Stimulated activated CD8-positive, alpha-beta memory T cell treated with anti-CD3 and anti-CD28 coated beads, Interleukin-15, amount 100 ng/mL, for 1 hour (primary cell): ENCODE results near the gene SLC12A8.

Source experiments
- DNase-seq: peaks from one replicate; pipeline ENCODE4 v3.0.0-alpha.2; 2020; ENCODE audit warnings: low read depth

The SLC12A8 gene, protein sequence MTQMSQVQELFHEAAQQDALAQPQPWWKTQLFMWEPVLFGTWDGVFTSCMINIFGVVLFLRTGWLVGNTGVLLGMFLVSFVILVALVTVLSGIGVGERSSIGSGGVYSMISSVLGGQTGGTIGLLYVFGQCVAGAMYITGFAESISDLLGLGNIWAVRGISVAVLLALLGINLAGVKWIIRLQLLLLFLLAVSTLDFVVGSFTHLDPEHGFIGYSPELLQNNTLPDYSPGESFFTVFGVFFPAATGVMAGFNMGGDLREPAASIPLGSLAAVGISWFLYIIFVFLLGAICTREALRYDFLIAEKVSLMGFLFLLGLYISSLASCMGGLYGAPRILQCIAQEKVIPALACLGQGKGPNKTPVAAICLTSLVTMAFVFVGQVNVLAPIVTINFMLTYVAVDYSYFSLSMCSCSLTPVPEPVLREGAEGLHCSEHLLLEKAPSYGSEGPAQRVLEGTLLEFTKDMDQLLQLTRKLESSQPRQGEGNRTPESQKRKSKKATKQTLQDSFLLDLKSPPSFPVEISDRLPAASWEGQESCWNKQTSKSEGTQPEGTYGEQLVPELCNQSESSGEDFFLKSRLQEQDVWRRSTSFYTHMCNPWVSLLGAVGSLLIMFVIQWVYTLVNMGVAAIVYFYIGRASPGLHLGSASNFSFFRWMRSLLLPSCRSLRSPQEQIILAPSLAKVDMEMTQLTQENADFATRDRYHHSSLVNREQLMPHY

GRCh38 chr3:125212509-125213363, at the start of gene SLC12A8:
SLC12A8 (minus strand) TSS chr3:125212748; CDS start chr3:125211349, 1,399 bp downstream.
- no peak for DNase-seq

DNA sequence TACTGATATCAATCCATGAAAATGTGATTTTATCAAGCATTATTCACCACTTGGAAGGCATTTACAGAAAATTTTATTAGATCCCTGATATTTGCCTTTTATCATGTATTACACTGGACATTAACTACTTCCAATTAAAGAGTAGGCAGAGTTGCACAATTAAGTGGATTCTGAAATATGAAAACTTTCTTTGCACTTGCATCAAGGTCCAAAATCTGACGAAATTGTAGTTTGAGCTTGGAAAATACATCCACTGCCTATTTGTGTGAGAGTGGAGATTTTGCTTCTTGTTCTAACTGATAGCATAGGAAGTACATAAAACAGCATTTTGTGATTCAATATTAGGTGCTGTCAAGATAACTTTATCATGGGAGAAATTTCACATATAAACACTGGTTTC, 49.6 kb upstream of the SLC12A8 start:
- no peak for DNase-seq

- DNase-seq, result no peak
Measured at GRCh38 chr3:125261031-125261430, 48.5 kb upstream of the SLC12A8 start.

DNA sequence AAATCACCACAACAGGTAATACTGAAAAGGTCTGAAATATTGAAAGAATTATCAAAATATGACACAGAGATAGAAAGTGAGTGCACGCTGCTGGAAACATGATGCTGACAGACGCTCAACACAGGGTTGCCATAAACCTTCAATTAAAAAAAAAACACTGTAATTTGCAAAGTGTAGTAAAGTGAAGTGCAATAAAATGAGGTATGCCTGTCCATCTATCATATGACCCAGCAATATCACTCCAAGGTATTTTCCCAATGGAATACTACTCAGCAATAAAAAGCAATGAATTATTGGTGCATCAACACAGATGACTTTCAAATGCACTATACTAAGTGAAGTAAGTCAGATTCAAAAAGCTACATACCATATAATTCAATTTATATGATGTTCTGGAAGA, 47.6 kb upstream of the SLC12A8 start:
- no peak for DNase-seq

GRCh38 chr3:125257536-125257935, 45.0 kb upstream of the SLC12A8 start:
- DNase-seq, result no peak

DNA sequence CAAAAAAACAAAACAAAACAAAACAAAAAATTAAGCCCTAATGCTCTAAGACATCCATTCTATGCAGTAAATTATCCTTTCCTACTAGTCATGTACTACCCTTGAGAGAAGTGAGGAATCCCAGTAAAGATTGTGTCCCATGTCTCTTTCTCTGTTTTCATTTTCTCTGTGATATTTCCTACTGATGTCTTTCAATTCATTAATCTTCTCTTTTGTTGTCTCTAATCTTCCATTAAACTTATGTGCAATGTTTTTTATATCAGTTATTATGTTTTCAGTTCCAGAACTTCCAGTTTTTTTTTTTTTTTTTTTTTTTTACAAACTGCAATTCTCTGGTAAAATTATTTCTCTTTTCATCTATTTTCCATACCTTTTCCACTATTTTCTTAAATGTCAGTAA, 44.1 kb upstream of the SLC12A8 start:
- DNase-seq, result no peak

- DNase-seq, result no peak
Measured at GRCh38 chr3:125250973-125251372, 38.4 kb upstream of the SLC12A8 start.

DNA sequence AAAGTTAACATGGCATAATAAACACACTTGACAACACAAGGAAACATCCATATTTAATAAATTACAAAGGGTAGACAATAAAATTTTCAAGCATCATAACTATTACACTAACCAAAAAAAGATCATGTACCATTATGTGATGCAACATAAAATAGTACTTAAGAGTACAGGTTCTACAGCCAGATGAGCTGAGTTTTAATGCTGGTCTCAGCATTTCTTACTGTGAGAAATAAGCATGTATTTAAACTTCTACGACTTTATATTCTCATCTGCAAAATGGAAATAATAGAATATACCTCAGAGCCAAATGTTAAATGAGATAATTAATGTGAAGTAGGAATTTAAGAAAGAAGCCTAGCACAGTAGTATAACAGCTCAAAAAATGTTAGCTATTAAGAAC, 33.7 kb upstream of the SLC12A8 start:
- no peak for DNase-seq

DNA sequence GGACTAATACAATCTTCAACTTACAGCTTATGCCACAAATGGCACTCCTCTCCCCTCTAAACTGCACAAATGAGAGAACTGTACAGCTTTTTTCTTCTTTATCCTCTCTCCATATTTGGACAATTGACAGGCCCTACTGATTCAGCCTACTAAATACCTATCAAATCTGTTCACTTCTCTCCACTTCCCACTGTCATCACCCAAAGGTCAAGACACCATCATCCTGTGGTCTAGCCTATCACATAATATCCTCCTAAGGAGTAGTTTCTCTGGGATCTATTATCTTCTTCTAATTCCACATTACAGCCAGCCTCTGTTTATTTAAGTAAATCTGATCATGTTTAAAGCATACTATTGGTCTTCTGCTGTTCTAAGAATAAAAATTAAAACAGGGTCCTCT, 33.0 kb upstream of the SLC12A8 start:
- no peak for DNase-seq

DNA sequence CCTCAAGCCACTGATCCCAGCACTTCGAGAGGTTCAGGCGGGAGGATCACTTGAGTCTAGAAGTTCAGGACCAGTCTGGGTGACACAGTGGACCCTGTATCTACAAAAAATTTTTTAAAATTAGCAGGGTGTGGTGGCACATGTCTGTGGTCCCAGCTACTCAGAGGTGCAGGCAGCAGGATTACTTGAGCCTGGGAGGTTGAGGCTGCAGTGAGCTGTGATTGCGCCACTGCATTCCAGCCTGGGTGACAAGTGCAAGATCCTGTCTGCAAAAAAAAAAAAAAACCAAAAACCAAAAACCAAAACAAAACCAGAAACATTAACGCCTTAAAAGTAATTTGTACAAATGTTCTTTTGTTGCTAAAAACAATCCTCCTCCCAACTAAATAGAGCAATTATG, 27.9 kb upstream of the SLC12A8 start:
- no peak for DNase-seq

DNA sequence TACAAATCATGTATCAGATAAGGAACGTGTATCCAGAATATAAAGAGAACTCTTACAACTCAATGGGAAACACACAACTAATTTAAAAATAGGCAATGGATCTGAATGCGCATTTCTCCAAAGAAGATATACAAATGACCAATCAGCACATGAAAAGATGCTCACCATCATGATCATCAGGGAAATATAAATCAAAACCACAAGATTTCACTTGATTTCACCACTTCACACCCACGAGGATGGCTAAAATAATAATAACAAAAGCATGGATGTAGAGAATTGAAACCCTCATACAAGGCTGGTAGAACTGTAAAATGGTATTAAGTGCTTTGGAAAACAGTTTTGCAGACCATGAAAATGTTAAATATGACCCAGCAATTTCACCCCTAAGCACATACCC, 26.7 kb upstream of the SLC12A8 start:
- no peak for DNase-seq

- no peak for DNase-seq
Measured at GRCh38 chr3:125238759-125239158, 26.2 kb upstream of the SLC12A8 start.

GRCh38 chr3:125236331-125236903, 23.9 kb upstream of the SLC12A8 start:
- DNase-seq, result no peak

DNA sequence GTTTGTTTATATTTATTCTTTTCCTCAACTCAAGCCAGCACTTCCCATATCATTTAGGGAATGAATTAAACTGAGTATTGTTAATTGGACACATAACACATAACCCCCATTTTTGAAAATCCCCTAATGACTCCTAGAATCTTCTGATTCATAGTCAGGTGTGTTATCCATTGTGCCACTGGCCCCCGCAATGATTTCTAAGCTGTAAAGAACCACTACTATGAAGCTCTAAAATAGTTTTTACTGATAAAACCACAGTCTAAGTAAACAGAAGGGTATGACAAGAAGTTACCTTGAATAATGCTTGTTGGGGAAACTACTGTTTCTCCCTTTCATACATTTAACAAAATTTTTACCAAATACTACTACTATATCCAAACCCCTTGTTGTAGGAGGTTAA, 22.3 kb upstream of the SLC12A8 start:
- no peak for DNase-seq

GRCh38 chr3:125232401-125232800, 19.9 kb upstream of the SLC12A8 start:
- DNase-seq, result no peak

- DNase-seq, result no peak
Measured at GRCh38 chr3:125231895-125232294, 19.3 kb upstream of the SLC12A8 start.

GRCh38 chr3:125229707-125230106, 17.2 kb upstream of the SLC12A8 start:
- no peak for DNase-seq

GRCh38 chr3:125229168-125229567, 16.6 kb upstream of the SLC12A8 start:
- DNase-seq, result no peak

DNA sequence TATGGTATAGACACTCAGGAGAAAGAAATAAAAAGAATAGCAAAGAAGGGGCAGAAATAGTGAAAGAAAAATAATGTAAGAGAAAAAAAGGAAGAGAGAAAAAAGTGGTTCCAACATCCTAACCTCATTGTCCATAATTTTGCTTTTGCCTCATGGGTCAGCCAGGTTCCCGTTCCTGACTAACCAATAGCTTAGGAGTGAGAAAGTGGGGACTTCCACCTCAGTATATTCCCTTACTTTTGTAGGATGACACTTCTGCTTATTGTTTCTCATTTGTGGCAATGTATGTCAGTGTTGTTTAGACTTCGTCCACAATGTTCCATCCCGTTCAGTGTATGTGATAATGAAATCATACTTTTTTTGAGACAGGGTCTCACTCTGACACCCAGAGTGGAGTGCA, 9.3 kb upstream of the SLC12A8 start:
- DNase-seq, result no peak

- no peak for DNase-seq
Measured at GRCh38 chr3:125220727-125221429, 8.3 kb upstream of the SLC12A8 start.

GRCh38 chr3:125220183-125220582, 7.6 kb upstream of the SLC12A8 start:
- DNase-seq, result no peak

GRCh38 chr3:125219261-125219701, 6.7 kb upstream of the SLC12A8 start:
- DNase-seq, result no peak
